ENCODE measurements around the gene HDAC9. TPM values are rescaled to one million over a fixed set of nuclear protein-coding genes. Genes with fewer than 3 reads are reported as not detected.

Gene HDAC9
- polyA plus RNA-seq, 3 donors = 41.7 to 51.2 (median 44.2) TPM

- no peaks in the 10 kb centered on the region for H3K4me1 ChIP-seq (ENCODE audit: control insufficient read depth in 1 of 2, insufficient read depth in 2 of 2, low read length in 2 of 2)
- H3K27me3 Mint-ChIP-seq (ENCODE audit: low read depth in 3 of 3) = peaks cover 0 to 2% (median 2%) of the 10 kb centered on the region in 3 donors
- no peaks in the 10 kb centered on the region for H3K36me3 Mint-ChIP-seq
- peaks cover 5 to 6% of the 10 kb centered on the region in 2 donors for H3K9me3 ChIP-seq (replicated peaks in 1 of 2; ENCODE audit: control insufficient read depth in 1 of 2, insufficient read depth in 1 of 2, low read length in 2 of 2)
- H3K79me2 ChIP-seq (ENCODE audit: insufficient read depth, low read length) = no peaks in the 10 kb centered on the region
- H3K27me3 ChIP-seq (ENCODE audit: control insufficient read depth in 2 of 2, insufficient read depth in 2 of 2, low read length in 2 of 2) = no peaks in the 10 kb centered on the region
- no peaks in the 10 kb centered on the region for H4K20me1 ChIP-seq (ENCODE audit: insufficient read depth, low read length)
- no peak overlapping the region for H3K9ac ChIP-seq (ENCODE audit: insufficient read depth, low read length, poor library complexity, severe bottlenecking)
- TF ChIP-seq CTCF (IDR thresholded peaks at IDR 0.05) = no peak
- H3K4me3 Mint-ChIP-seq = no peak overlapping the region
- DNase-seq = no peak
- intact Hi-C loops (cut with micrococcal nuclease) = no loop called here
- H3K27ac Mint-ChIP-seq = no peak overlapping the region
- H3K36me3 ChIP-seq (replicated peaks in 1 of 2; ENCODE audit: control insufficient read depth in 1 of 2, insufficient read depth in 2 of 2, low read length in 2 of 2) = no peaks in the 10 kb centered on the region
- WGBS (ENCODE audit: insufficient coverage) = 60% methylated on average over 1 of the region's 2 CpGs
- H2AFZ ChIP-seq (ENCODE audit: insufficient read depth, low read depth, low read length, poor library complexity, severe bottlenecking) = no peak overlapping the region
- H3K4me2 ChIP-seq (replicated peaks; ENCODE audit: extremely low read depth, low read length, poor library complexity, severe bottlenecking) = no peak overlapping the region
- H3K27ac ChIP-seq (ENCODE audit: low read depth in 1 of 2, low read length in 2 of 2) = no peak overlapping the region
- H3K4me1 Mint-ChIP-seq = no peaks in the 10 kb centered on the region
- peaks cover 0 to 13% (median 8%) of the 10 kb centered on the region in 7 donors for H3K9me3 Mint-ChIP-seq
- no peak overlapping the region for H3K4me3 ChIP-seq (replicated peaks in 1 of 3; ENCODE audit: low read depth in 2 of 3, low read length in 3 of 3)
Observed at GRCh38 chr7:19020711-19021110, 525.2 kb downstream of the HDAC9 start.

GRCh38 chr7:19023477-19023876 is 527.9 kb downstream of the HDAC9 start:
- no peak overlapping the region for H3K27ac Mint-ChIP-seq
- H3K27me3 Mint-ChIP-seq (ENCODE audit: low read depth in 3 of 3) = peaks cover 0 to 4% (median under 1%) of the 10 kb centered on the region in 3 donors
- H3K4me3 Mint-ChIP-seq = no peak overlapping the region
- no peak overlapping the region for H3K27ac ChIP-seq (ENCODE audit: low read depth in 1 of 2, low read length in 2 of 2)
- no peaks in the 10 kb centered on the region for H3K4me1 ChIP-seq (ENCODE audit: control insufficient read depth in 1 of 2, insufficient read depth in 2 of 2, low read length in 2 of 2)
- no peak for DNase-seq
- H3K9ac ChIP-seq (ENCODE audit: insufficient read depth, low read length, poor library complexity, severe bottlenecking) = no peak overlapping the region
- no peaks in the 10 kb centered on the region for H3K79me2 ChIP-seq (ENCODE audit: insufficient read depth, low read length)
- WGBS (ENCODE audit: insufficient coverage) = no CpG with 5 or more reads among the region's 3 CpGs
- H3K27me3 ChIP-seq (ENCODE audit: control insufficient read depth in 2 of 2, insufficient read depth in 2 of 2, low read length in 2 of 2) = no peaks in the 10 kb centered on the region
- H3K4me3 ChIP-seq (replicated peaks in 1 of 3; ENCODE audit: low read depth in 2 of 3, low read length in 3 of 3) = no peak overlapping the region
- no peaks in the 10 kb centered on the region for H4K20me1 ChIP-seq (ENCODE audit: insufficient read depth, low read length)
- peaks cover 0 to 13% (median 3%) of the 10 kb centered on the region in 7 donors for H3K9me3 Mint-ChIP-seq
- peaks cover 0 to 2% of the 10 kb centered on the region in 2 donors for H3K9me3 ChIP-seq (replicated peaks in 1 of 2; ENCODE audit: control insufficient read depth in 1 of 2, insufficient read depth in 1 of 2, low read length in 2 of 2)
- intact Hi-C loops (cut with micrococcal nuclease) = no loop called here
- H3K4me1 Mint-ChIP-seq = no peaks in the 10 kb centered on the region
- H3K36me3 ChIP-seq (replicated peaks in 1 of 2; ENCODE audit: control insufficient read depth in 1 of 2, insufficient read depth in 2 of 2, low read length in 2 of 2) = no peaks in the 10 kb centered on the region
- H2AFZ ChIP-seq (ENCODE audit: insufficient read depth, low read depth, low read length, poor library complexity, severe bottlenecking) = no peak overlapping the region
- no peaks in the 10 kb centered on the region for H3K36me3 Mint-ChIP-seq
- TF ChIP-seq CTCF (IDR thresholded peaks at IDR 0.05) = no peak
- H3K4me2 ChIP-seq (replicated peaks; ENCODE audit: extremely low read depth, low read length, poor library complexity, severe bottlenecking) = no peak overlapping the region
